AG09319 (cell line): Measurements from ENCODE around the gene MIA2.
A peak's percentile ranks its signal among the peaks of the same experiment; 100 is the strongest.

Experiments used
- DNase-seq: peaks from one replicate; pipeline ENCODE4 v3.0.0-alpha.2; 2010; ENCODE audit warnings: low read depth; ENCODE audit errors: extremely low read depth
- CTCF ChIP-seq: IDR thresholded peaks from 2 replicates; pipeline ENCODE4 v1.5.1; 2011; ENCODE audit warnings: low read depth, mild to moderate bottlenecking, inconsistent platforms, low read length, moderate library complexity

Gene MIA2

GRCh38 chr14:39366460-39367386, 133.0 kb downstream of the MIA2 start:
- no peak for TF ChIP-seq CTCF
- no peak for DNase-seq

- DNase-seq: no peak
- no peak for TF ChIP-seq CTCF
These were observed 133.7 kb downstream of the MIA2 start for GRCh38 chr14:39367387-39367751.

GRCh38 chr14:39368261-39368959, 134.7 kb downstream of the MIA2 start:
- TF ChIP-seq CTCF: peak; percentile 61
- peak; percentile 52 for DNase-seq

DNA sequence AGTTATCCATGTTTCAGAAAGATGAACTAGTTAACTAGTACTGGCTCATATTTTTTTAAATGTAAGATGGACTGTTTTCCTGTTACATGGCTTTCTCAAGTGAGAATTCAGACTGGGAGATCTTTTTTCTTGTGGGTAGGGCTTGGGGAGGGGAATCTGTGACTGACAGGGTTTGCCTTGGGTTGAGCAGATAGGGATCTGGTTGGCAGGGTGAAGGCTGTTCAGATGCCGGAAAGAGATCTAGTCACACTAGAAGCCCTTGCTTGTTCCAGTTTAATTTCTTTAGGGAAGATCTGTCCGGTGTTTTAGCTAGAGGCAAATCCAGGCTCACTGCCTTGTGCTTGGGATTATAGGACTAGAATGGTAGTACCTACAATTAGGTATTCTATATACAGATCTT, 135.3 kb downstream of the MIA2 start:
- no peak for TF ChIP-seq CTCF
- no peak for DNase-seq

- DNase-seq: no peak
- no peak for TF ChIP-seq CTCF
These were observed 136.7 kb downstream of the MIA2 start for GRCh38 chr14:39370415-39370814.

DNA sequence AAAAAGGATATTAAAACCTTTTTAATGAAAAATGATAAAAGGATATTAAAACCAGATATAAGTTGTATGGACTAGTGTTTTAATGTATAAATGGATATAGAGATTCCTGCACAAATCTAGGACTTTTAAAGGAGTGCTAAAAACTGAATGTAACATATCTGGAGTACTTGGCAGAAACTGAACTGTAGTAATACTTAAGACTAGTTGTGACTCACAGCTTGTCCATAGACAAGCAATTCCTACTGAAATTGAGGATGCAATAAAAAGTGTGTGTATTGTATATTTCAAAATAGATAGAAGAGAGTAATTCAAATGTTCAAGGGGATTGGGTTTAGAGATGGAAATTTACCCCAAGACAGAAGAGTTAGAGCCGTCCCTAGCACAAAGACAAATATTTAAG, 138.9 kb downstream of the MIA2 start:
- no peak for TF ChIP-seq CTCF
- DNase-seq: no peak

DNA sequence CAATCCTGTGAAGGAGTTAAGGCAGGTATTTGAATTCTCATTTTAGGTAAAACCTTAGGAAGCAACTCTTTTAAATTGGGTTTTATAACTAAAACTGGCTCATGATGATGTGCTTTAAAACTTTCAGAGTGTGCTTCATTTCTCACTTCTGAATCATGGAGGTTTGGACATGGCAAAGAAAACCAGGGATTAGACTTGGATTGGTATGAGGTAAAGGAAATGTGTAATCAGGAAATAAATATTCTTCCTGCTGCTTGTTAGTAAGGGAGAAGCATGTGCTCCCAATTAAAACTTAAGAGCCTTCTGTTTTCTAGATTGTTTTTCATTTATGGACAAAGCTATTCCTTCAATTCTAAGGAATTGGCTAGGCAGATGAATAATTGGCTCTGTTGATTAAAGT, 141.1 kb downstream of the MIA2 start:
- no peak for TF ChIP-seq CTCF
- DNase-seq: peak; percentile 25
